C4-2B (cell line): ENCODE measurements around the gene ENOX2.

ENCODE experiments used
- H3K27ac ChIP-seq: fragments of 450-650 bp; 2 replicates; pipeline ENCODE4 v1.5.1; 2017
- CTCF ChIP-seq: fragments of 450-650 bp; conservative IDR thresholded peaks from 2 replicates; pipeline ENCODE4 v1.5.1; 2017; ENCODE audit warnings: mild to moderate bottlenecking
- ZFX ChIP-seq: fragments of 450-650 bp; IDR thresholded peaks from 2 replicates; pipeline ENCODE4 v1.6.1; 2017

The ENOX2 gene

GRCh38 chrX:130834149-130834548, 68.9 kb downstream of the ENOX2 start:
- TF ChIP-seq CTCF (no peak), ZFX (no peak)

GRCh38 chrX:130831347-130831722, 71.7 kb downstream of the ENOX2 start:
- TF ChIP-seq CTCF (no peak), ZFX (no peak)
- H3K27ac ChIP-seq = no peak overlapping the region

More at GRCh38 chrX:130834149-130834548, 68.9 kb downstream of the ENOX2 start:
- no peak overlapping the region for H3K27ac ChIP-seq

- TF ChIP-seq ZFX (no peak), CTCF (no peak)
- H3K27ac ChIP-seq = no peak overlapping the region
Observed at GRCh38 chrX:130830599-130831346, 72.2 kb downstream of the ENOX2 start.

- TF ChIP-seq ZFX (no peak), CTCF (no peak)
- no peak overlapping the region for H3K27ac ChIP-seq
Observed at GRCh38 chrX:130829526-130830515, 73.2 kb downstream of the ENOX2 start.

DNA sequence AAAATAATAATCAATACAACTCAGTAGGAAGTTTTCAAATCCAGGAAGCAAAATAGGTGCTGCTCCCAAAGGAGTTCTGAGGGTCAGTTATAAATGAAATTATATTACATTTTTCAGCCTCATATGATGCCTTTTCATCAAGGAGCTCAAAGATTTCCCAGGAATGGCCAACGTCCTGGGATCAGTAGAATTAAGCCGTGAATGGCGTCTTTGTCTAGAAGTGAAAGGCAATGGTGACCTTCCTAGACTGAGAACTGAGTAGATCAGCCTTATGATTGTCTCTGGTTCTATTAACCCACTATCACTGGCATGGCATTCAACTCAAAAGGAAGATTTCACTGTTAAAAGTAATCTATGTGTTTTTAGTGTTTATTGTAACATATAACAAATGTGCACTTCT, 74.4 kb downstream of the ENOX2 start:
- no peak overlapping the region for H3K27ac ChIP-seq
- no peak for TF ChIP-seq CTCF
- TF ChIP-seq ZFX = no peak

DNA sequence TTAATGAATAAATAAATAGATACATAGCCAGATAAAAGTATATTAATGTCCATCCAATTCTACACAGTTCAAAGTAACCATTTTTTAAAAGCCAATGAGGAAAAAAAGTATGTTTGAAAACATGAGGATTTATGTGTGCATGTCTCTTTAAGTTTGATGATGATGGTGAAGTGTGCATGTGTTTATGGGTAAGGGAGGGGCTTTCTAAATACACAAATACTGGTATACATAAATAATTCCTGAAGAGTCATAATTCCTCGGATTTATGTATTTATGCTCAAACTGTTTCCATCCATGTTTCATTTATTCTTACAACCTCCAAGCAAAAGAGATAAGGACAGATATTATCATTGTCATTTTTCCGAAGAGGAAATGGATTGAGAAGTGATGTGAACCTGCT, 75.4 kb downstream of the ENOX2 start:
- TF ChIP-seq ZFX (no peak), CTCF (no peak)
- H3K27ac ChIP-seq = no peak overlapping the region

GRCh38 chrX:130826249-130826648, 76.8 kb downstream of the ENOX2 start:
- TF ChIP-seq ZFX (no peak), CTCF (no peak)

More at GRCh38 chrX:130826249-130826648, 76.8 kb downstream of the ENOX2 start:
- no peak overlapping the region for H3K27ac ChIP-seq
